ENCODE results near the gene IDH3B. TPM values are rescaled to one million over a fixed set of nuclear protein-coding genes. Genes with fewer than 3 reads are reported as not detected.

Gene IDH3B
- total RNA-seq, 1 experiment from 2014 or later = 261 TPM

- ATAC-seq = no peak
- no peak overlapping the region for H3K4me2 ChIP-seq (ENCODE audit: low read length)
- H3K36me3 ChIP-seq (ENCODE audit: low read depth, low read length) = no peaks in the 10 kb centered on the region
- H4K20me1 ChIP-seq (ENCODE audit: low read length) = no peaks in the 10 kb centered on the region
- no peaks in the 10 kb centered on the region for H3K79me2 ChIP-seq (ENCODE audit: low read length)
- ChIA-PET POLR2A (ENCODE audit: unreplicated experiment) (no interaction called here), CTCF (no interaction called here)
- H3K9me3 ChIP-seq (ENCODE audit: low read length) = no peaks in the 10 kb centered on the region
- no peak for DNase-seq
- no TSS peak for BruUV-seq (replicated peaks)
- H3K4me1 ChIP-seq (ENCODE audit: insufficient read depth, low read length) = no peaks in the 10 kb centered on the region
- peaks cover 27% of the 10 kb centered on the region for H3K27me3 ChIP-seq (ENCODE audit: low read length)
- no peaks in the 10 kb centered on the region for H3K9me2 ChIP-seq (replicated peaks; ENCODE audit: low read length)
- TF ChIP-seq CTCF (conservative IDR thresholded peaks at IDR 0.05; ENCODE audit: low read depth, low read length) = no peak
- TF ChIP-seq EZH2phosphoT487 (IDR thresholded peaks at IDR 0.05; ENCODE audit: borderline replicate concordance, low read length) = no peak
- TF ChIP-seq EZH2 (IDR thresholded peaks at IDR 0.05; ENCODE audit: low read length, unreplicated experiment) = no peak
- no peak overlapping the region for H3K9ac ChIP-seq (ENCODE audit: low read length)
- no peaks in the 10 kb centered on the region for H3F3A ChIP-seq (ENCODE audit: low read length, unreplicated experiment)
- intact Hi-C loops (cut with micrococcal nuclease) = no loop called here
- no peak overlapping the region for H3K27ac ChIP-seq (ENCODE audit: low read length)
- H2AFZ ChIP-seq (ENCODE audit: low read length) = no peak overlapping the region
- H3K4me3 ChIP-seq (ENCODE audit: low read length) = no peak overlapping the region
Measured at GRCh38 chr20:2701671-2702081, 37.7 kb upstream of the IDH3B start.

GRCh38 chr20:2700913-2701620 lies 37.1 kb upstream of the IDH3B start:
- no peak for ATAC-seq
- H3K9me2 ChIP-seq (replicated peaks; ENCODE audit: low read length) = no peaks in the 10 kb centered on the region

More at GRCh38 chr20:2700913-2701620, 37.1 kb upstream of the IDH3B start:
- no peak for DNase-seq
- Histone ChIP-seq H4K20me1 (ENCODE audit: low read length) (no peaks in the 10 kb centered on the region), H3K4me1 (ENCODE audit: insufficient read depth, low read length) (no peaks in the 10 kb centered on the region), H3K9ac (ENCODE audit: low read length) (no peak overlapping the region), H3K4me2 (ENCODE audit: low read length) (no peak overlapping the region), H3K9me3 (ENCODE audit: low read length) (no peaks in the 10 kb centered on the region), H3K4me3 (ENCODE audit: low read length) (no peak overlapping the region), H3K79me2 (ENCODE audit: low read length) (no peaks in the 10 kb centered on the region), H3K36me3 (ENCODE audit: low read depth, low read length) (no peaks in the 10 kb centered on the region), H3K27me3 (ENCODE audit: low read length) (peaks cover 27% of the 10 kb centered on the region), H3K27ac (ENCODE audit: low read length) (no peak overlapping the region), H3F3A (ENCODE audit: low read length, unreplicated experiment) (no peaks in the 10 kb centered on the region), H2AFZ (ENCODE audit: low read length) (no peak overlapping the region)
- no TSS peak for BruUV-seq (replicated peaks)
- ChIA-PET POLR2A (ENCODE audit: unreplicated experiment) (no interaction called here), CTCF (no interaction called here)
- no peak for TF ChIP-seq CTCF (conservative IDR thresholded peaks at IDR 0.05; ENCODE audit: low read depth, low read length)
- TF ChIP-seq EZH2phosphoT487 (IDR thresholded peaks at IDR 0.05; ENCODE audit: borderline replicate concordance, low read length) = no peak
- no peak for TF ChIP-seq EZH2 (IDR thresholded peaks at IDR 0.05; ENCODE audit: low read length, unreplicated experiment)
- intact Hi-C loops (cut with micrococcal nuclease) = no loop called here

All from PC-3 (cell line).